SK-MEL-5 (cell line): Measurements from ENCODE around the gene PAX5. TPM values are rescaled to one million over a fixed set of nuclear protein-coding genes. Genes with fewer than 3 reads are reported as not detected.
A peak's percentile ranks its signal among the peaks of the same experiment; 100 is the strongest.

Source experiments
- DNase-seq: peaks from one replicate; pipeline ENCODE4 v3.0.0-alpha.2; 2016; ENCODE audit warnings: low read depth, low spot score
- in situ Hi-C: cut with HindIII; loops from 2 replicates; pipeline ENCODE4 v1.10.0; 2016; ENCODE audit warnings: low sequenced_read_pairs, high pct_unique_total_duplicates, low pct_unique_long_range_greater_than_20kb
- total RNA-seq: library from RNA; depleted of rRNA; stranded (reverse); fragments of >200 nt; shearing (Covaris generic); gene quantifications from 2 replicates; pipeline ENCODE4 v1.2.3, GENCODE V29; 2014

The PAX5 gene
- total RNA-seq, 1 experiment from 2014 or later, result not detected

DNA sequence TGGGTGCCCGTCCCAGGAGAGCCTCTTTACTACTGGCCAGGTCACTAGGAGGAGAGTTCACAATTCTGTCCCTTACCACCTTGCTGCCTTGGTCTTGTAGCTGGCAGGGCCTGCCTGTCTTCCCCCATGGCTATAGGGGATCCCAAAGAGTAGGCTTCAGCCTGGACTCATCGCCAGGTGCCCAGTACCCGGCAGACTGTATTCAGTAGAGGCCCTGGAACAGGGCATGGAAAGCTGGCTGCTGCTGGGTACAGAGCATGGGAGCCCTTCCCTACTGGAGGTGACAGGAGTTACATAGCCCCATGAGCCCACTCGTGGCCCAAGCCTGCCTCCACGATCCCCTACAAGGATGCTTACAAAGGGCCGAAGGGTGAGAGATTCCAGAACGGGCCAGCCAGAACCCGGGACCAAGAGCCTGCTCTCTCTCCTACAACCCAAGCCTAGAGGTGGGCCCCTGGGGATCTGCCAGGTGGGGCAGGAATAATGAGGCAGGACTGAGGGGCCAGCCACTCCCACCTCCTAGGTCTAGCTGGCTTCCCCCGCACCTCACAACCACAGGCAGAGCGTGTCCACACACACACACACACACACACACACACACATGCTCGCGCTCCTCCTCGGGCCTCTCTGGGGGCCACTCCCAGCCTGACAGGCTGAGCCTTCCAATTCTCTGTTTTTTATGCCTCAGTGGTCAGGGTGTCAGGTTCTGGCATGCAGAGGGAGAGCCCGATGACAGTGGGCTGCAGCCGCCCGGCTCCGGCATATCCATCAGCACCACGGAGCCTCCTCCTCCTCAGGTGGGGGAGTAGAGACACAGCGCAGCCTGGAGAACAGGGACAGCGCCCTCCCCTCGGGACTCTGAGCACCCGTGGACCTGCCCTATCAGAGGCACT is 186.0 kb downstream of the PAX5 start:
- in situ Hi-C loops, result no loop called here
- no peak for DNase-seq

DNA sequence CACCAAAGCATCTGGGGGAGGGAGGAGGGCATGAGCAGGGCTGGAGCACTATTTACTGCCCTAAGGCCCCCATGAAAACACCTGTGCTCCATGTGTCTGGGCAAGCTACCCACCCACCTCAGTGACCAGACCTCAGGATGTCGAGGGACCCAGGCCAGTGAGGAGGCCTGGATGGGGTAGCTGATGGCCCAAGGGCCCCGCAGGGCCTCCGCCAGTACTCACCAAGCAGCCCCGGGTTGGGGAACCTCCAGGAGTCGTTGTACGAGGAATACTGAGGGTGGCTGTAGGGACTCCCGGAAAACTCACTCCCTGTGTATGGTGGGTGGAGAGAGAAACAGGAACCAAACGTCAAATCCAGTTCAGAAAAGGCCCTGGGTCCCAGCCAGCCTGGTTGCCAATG is 187.4 kb downstream of the PAX5 start:
- no peak for DNase-seq
- in situ Hi-C loops, result no loop called here

DNA sequence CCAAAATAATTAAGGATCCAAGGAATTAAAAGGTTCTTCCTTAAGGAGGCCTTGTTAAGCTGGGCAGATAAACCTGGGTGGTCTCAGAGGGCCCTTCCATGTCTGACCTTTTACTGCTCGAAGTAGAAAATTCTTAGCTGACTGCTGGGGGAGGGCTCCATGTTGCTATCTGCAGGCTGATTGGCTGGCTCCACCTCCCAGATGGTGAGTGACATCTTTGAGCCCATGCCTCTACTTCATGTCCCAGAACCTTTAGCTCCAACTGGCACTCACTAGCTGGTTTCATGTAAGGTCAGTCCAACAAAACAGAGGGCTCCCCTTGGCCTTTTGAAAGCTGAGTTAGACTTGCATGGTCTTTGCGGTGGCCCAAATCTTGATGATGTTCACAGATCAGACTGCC is 188.2 kb downstream of the PAX5 start:
- DNase-seq, result no peak
- in situ Hi-C loops, result no loop called here

DNA sequence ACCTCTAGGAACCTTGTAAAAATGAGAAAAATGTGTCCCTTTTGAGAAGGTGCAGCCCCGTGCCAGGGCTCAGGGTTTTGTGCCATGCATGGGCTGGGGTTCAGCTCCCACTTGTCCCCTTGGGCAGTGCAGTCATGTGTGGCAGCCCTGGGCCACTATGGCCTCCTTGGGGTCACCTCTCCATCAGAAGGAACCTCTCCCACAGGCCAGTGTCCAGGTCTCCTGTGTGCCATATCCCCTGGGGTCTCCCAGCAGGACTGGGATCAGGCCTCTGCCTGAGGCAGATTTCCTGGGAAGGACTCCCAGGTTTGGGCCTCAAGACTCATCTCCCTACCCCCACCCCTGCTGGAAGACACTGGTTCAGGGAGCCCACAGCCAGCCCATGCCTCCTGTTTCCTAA is 189.1 kb downstream of the PAX5 start:
- DNase-seq, result no peak
- in situ Hi-C loops, result no loop called here

DNA sequence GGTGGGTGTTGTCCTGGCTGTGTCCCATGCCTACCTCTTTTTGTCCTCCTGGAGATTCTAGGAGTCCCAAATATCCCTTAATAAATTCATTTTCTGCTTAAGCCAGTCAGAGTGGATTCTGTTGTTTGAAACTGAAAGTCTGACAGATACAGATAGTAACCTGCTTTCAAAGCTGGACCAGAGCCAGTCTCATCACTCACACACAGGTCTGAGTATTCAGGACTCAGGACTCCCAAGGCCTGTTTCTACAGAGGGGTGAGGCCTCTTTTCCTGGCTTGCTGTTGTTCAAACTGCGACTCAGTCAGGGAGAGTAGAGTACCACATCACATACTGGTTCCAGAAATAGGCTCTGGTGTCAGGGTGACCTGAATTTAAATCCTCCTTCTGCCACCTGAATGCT is 190.1 kb downstream of the PAX5 start:
- no peak for DNase-seq
- in situ Hi-C loops, result no loop called here

DNA sequence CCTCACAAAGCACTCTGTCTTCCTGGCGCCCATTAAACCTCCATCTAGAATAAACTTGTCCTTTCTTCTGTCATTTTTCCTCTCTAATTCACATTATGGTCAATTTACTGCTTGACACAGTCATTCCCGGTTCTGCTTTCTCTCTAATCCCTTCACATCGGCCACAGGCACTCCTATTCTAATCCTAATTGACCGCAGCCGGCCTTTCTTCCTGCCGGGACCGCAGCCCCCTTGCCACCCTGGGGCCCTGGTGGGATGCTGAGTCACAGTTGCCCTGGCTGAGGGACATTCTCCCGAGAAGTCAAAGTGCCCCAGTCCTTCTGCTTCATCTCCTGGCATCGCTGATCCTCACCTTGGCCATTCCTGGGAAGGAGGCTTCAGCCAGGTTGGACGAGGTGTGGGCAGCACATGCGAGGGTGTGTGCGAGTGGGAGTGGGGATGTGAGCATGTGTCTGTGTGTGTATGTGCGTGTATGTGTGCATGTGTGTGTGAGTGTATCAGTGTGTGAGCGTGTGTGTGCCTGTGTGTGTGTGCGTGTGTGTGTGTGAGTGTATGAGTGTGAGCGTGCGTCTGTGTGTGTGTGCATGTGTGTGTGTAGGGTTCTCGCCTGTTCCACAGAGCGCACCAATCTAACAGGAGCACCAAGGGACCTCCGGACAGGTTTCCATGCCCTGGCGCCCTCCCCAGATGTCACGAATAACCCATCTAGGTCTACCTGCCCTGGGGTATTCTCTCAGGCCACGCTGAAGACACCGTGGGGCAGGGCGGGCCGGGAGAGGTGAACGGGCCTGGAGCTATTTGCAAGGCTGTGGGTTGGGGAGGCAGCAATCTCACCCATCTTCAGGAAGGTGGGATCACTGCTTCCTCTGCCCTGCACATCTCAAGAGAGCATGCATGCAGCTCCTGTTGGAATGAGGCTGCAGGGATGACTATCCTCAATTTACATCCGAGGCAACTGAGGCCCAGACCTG is 191.2 kb downstream of the PAX5 start:
- DNase-seq, result no peak

DNA sequence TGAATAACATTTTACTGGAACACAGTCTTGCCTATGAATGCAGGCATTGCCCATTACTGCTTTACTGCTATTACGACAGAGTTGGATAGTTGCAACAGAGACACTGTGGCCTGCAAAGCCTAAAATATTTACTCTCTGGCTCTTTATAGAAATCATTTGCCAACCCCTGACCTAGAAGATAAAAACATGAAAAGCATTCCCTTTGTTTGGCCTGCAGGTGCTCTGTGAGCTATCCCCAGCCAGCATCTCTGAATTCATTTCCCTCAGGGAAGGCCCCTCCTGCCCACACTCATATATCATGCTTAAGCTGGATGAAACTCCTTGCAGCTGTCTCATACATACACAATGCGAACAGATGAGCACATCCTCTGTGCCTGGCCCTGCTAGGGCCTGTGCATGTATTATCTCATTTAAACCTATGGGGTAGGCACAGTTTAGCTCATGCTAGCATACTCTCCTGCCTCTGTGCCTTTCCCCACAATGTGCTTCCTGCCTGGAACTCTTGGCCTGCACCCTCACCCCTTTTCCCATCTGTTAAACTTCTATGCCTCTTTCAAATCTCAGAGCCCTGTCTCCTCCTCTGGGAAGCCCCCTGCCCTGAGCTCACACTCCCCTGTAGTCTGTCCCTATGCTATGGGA is 193.1 kb downstream of the PAX5 start:
- in situ Hi-C loops, result no loop called here
- DNase-seq, result no peak

More for the DNA sequence above, 191.2 kb downstream of the PAX5 start:
- in situ Hi-C loops, result no loop called here

DNA sequence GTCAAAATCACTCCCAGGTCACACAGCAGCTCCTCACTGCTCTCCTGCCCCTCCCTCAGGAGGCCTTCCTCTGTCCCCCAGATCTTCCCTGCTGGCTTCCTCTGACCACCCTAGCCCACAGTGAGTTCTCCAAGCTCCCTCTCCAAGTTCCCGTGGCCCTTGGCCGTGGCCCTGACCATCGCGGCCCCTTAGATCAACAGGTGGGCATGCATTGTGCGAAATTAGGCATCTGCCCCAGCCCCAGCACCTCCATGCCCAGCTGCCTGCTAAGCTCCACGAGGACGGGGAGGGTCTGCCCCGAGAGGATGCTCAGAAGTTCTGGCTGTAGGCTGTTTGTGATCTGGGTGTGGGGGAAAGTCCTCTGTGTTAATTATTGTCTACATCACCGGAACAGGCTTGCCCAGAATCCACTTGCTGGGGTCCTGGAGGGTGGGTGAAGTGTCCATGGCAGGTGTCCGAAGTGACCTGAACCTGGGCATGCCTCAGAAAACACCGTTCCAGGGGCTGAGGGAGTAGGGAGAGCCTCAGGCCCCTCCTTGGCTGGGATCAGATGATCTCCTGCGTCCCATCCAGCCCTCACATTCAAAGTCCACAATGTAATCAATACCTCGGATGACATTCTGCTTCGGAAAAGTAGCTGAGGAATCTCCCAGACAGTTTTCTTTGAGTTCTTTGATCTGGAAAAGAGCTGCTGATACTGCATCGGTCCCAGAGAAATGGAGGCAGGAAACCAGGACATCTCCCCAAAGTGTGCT is 194.8 kb downstream of the PAX5 start:
- in situ Hi-C loops, result no loop called here
- DNase-seq, result no peak

DNA sequence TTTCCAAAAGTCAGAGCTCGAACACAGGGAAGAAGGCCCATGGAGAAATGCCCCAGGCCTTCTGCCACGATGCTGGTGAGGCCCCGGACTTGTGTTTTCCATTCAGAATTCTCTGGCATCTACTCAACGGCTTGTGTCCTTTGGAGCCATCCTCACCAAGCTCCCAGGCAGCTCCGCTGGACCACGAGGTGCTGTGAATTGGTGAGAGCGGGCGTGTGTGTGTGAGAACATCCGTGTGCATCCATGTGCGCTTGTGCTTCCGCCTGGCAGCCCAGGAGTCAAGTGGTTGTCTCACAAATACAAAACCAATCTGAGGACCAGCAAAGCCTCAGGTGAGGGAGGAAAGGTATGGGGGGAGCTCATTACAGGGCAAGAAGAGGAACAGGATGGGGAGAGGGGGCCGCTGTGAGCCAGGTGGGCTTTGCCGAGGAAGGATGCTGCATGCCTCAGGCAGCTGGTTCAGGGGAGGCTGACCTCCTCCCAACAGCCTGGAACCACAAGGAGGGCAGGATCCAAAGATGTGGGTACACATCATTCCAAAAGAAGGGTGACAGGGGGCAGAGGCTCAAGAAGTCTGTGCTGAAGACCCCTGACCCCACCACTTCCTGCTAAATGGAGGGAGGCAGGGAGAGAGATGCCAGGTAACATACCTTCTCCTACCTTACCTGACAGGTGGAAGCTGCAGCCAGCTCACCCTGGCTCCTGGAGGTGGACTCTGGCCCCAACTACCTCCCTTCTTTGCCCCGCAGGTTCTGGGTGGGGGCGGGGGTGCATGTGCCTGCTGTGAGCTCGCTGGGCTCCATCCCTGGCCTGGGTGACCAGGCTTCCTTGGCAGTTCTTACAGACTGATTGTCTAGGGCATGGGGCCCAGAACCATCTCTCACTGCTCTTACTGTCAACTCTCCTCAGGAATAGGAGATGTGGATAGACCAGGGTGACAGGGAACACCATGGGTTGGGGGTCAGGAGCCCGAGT is 196.3 kb downstream of the PAX5 start:
- in situ Hi-C loops, result no loop called here
- no peak for DNase-seq

DNA sequence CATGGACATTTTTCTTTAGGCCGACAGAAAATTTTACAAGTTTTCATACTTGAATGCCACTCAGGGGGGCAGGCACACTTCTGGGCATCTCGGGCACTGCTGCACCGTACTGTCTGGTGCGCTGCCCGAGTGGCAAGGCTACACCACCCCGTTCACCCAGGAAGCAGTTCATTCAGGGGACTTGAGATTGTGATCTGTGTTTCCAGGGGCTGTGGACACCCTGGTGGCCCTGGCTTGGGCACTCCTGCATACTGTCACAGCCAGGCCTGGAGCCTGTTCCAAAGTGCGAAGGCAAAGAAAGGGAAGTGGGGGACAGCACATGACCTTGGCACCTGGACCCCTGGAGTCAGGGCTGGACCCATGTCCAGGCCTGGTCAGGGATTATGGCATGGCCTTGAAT is 197.6 kb downstream of the PAX5 start:
- in situ Hi-C loops, result no loop called here
- DNase-seq, result no peak

DNA sequence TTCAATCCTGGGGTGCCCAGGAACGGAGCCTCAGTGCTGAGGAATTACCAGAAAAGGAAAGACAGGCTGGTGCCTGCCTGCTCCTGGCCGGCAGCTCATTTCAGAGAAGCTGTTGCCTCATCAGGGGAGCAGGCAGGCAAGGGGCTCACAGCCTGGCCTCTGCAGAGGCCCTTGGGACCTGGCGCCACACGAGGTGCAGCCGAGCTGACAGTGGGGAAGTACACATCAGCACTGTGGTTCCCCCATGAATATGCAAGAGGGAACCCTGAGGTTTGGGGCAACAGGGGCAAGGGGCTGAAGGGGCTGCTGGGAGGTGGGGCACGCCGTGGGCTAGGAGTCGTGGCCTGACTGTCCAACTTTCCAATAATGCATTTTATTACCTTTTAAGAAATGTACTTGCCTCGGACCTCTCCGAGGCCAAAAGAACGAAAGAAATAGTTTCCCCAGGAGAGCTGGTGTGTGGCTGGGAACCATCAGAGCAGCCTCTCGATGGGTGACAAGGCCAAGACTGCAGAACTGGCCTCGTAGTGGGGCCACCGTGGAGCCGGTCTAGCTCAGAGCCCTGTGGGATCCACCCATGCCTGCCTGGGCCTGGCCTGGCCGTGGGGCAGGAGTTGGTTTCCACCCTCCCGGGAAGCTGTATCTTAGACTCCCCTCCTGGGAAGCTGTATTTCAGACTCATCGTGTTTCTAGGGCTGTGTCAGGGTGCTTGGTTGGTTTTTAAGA is 198.6 kb downstream of the PAX5 start:
- in situ Hi-C loops, result no loop called here

DNA sequence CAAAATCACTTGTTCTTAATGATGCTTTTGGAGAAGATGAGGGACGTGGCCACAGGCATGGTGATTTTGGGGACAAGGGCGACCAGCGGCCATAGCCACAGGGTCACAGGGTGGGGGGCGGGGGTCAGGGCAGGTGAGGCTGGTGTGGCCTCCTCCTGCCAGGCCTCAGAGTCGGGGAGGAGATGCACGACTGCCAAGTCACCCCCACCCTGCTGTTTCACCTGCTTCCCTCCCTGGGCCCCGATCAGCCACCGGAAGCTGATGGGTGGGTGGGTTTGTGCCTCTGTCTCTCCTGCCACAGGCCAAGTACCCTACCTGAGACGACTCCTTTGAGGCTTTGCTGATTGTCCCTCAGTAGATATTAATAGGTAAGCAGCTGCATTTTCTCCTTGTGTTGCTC is 199.3 kb downstream of the PAX5 start:
- in situ Hi-C loops, result no loop called here
- DNase-seq, result no peak

More for the DNA sequence above, 198.6 kb downstream of the PAX5 start:
- no peak for DNase-seq

DNA sequence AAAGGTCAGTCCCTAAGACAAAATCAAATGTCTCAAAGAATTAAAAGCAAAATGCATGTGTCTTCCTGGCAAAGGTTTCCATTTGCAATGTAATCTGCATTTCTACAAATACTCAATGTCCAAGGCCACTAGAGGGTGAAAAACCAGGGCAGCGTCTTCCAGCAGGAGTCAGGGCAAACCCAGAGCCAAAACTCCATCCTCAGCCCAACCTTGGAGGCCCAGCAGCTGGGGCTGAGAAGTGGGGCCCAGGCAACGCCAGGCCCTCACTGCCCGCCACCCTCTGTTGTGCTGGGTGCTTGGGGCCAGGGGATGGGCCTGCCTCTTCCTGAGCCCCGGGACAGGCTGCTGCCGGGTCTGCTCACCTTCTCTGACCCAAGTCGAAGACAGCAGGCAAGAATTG is 200.1 kb downstream of the PAX5 start:
- in situ Hi-C loops, result no loop called here
- peak; percentile 19 for DNase-seq

DNA sequence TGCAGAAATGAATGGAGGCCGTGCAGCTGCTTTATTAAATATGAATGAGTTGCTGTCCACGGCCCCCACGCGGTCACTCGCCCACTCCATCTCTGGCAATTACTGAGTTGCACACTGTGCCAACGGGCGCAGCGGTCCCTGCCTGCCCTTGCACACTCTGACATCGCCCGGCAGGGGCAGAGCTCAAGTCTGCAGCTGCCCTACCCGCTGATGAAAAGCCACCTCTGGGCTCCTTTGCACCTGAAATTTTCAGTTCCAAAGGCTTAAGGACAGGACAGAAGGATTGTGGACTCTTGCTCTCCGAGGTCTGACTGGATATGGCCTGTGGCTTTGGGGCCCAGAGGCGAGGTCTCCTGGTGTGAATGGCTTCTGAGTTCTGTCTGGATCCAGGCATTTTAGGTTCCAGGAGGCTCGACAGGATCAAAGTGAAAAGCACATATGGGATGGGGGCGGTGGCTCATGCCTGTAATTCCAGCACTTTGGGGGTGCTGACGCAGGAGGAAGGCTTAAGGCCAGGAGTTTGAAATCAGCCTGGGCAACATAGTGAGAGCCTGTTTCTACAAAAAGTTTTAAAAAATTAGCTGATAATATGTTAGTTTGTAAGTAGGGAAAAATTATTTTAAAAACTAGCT is 201.8 kb downstream of the PAX5 start:
- in situ Hi-C loops, result no loop called here
- DNase-seq, result no peak

DNA sequence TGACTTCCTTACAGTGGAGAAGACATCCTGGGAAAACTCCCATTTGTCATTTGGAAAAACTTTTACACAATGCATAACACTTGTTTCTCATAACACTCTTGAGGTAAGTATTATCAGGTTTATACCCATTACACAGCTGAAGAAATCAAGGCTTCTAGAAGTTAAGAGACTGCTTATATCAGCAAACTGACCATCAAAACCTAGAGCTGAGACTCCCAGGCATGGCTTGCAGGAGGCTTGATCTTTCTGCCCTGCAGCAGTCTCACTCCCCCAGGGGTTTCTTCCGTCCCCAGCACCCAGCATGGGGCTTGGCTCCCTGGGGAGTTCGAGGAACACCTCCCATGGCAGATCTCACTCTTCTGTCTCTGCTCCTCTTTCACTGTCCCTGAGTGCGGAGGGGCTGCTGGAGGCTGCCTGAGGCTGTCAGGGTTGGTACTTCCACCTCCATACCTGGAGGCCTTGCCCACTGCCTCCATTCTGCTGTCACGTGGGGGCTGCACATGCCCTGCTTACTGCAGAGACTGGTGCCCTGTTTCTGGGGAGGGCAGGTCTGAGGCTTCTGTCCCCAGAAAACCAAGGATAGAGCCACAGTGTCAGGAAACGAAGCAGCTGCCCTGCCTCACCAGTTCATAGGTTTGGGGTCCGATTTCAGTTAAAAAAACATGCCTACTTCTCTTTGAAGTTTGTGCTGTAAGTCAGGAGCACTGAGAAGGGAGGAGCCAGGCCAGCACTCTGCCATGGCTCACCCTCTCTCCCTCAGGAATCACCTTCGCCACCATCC is 202.5 kb downstream of the PAX5 start:
- DNase-seq, result no peak
- in situ Hi-C loops, result no loop called here
